GM15510 (cell line): ENCODE results near the gene MFAP2.

Source experiments
- POLR2A ChIP-seq: IDR thresholded peaks from 3 replicates; pipeline ENCODE4 v1.6.1; 2011; ENCODE audit warnings: borderline replicate concordance; ENCODE audit not compliant: insufficient read length; ENCODE audit errors: extremely low read depth

MFAP2 gene

DNA sequence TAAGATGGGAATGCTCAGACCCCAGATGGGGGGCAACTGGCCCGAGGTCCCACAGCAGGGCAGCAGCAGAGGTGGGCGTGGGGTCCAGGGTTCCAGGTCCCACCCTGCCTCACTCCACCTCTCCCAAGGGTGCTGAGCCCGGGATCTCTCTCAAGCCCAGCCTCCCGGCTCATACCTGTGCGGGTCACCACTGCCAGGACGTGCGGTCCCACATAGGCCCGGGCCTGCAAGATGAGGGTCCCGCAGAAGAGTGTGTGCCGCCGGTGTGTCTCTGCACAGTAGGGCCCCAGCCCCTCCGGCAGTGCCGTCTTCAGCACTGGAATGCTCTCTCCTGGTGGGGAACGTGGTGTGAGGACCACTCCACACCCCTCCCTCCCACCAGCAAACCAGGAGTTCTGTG is 16.4 kb upstream of the MFAP2 start:
- no peak for TF ChIP-seq POLR2A

- TF ChIP-seq POLR2A = no peak
Observed at GRCh38 chr1:16993521-16994038, 13.2 kb upstream of the MFAP2 start.

- TF ChIP-seq POLR2A = no peak
Observed at GRCh38 chr1:16992675-16993074, 12.3 kb upstream of the MFAP2 start.

- TF ChIP-seq POLR2A = no peak
Observed at GRCh38 chr1:16992102-16992501, 11.7 kb upstream of the MFAP2 start.

GRCh38 chr1:16991571-16991970 is 11.2 kb upstream of the MFAP2 start:
- no peak for TF ChIP-seq POLR2A

DNA sequence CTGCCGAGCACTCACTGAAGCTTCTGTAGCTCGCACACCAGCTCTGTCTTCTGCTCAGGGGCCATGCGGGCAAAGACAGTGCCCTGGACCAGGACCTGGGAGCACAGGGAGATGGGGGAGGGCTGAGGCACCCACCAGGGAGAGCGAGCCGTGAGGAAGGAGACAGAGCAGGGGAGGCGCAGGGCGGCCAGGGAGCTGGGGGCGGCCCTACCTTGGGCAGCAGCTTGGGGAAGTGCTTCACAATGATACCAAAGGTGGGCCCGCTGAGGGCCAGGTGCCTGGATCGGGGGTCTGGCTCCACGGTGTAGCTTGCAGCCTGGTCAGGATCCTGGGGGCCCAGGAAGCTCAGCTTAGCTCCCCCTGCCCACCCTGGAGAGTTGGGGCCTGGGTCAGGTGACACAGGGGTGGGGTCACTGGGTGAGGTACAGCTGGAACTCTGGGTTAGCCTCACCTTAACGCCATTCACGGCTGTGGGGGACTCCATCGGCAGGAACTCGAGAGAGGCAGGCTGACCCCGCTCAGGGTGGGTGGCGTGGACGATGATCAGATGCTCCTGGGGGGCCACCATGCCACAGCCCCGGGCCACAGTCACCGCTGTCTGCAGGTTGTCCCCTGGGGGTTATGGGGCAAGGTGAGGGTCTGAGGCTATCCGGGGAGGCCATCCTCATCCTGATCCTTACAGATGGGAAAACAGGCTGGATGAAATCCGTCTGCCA is 9.4 kb upstream of the MFAP2 start:
- no peak for TF ChIP-seq POLR2A

DNA sequence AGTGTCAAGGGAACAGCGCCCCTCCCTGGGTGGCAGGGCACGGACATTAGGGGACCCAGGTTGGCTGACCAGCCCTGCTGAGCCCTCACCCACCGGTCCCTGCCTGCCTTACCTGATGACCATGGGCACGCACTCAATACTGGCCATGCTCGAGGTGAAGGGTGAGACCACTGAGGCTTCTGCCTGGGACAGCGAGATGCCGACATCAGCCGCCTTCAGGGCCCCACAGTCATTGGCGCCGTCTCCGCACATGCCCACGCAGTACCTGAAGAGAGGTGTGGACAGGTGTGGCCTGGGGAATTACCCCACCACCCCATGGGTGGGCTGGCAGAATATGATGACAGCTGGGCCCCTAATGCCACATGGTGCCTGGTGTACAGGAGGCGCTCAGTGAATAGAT is 7.8 kb upstream of the MFAP2 start:
- no peak for TF ChIP-seq POLR2A

- TF ChIP-seq POLR2A = no peak
Observed at GRCh38 chr1:16986962-16987361, 6.5 kb upstream of the MFAP2 start.

DNA sequence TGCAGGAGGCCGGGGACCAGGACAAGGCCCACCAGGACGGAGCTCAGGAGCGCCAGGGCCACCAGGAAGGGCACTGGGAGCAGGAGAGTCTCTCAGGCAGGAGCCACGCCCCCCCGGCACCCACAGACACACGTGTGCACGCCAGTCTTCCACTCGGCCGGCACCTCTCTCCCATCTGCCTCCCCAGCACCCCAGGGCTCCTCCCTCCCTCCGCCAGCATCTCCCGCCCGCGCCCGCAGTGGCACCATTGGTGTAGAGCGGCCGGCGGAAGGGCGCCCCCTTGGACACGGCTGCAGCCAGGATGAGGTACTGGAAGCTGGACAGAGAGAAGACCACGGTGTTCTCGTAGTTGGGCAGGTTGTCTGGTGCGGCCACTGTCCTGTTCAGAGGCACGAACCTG is 6.1 kb upstream of the MFAP2 start:
- no peak for TF ChIP-seq POLR2A

- TF ChIP-seq POLR2A = no peak
Observed at GRCh38 chr1:16986113-16986512, 5.7 kb upstream of the MFAP2 start.

- no peak for TF ChIP-seq POLR2A
Observed at GRCh38 chr1:16984717-16985116, 4.3 kb upstream of the MFAP2 start.

DNA sequence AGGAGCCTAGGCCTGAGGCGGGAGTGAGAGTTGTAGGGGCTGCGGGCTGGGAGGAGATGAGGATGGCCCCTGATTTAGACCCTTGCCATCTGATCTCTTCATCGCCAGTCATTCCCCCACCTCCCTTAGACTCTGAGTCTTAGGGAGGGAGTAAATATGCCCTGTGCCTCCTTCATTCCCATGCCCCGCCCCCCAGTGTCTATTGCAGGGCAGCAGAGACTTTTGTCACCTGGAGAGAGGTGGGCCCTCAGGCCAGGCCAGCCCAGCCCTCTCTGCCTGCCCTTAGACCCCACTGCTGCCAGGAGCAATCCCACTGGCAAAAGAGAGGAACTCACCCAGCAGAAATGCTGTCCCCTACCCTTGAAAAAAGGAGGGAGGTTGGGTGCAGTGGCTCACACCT is 3.2 kb upstream of the MFAP2 start:
- no peak for TF ChIP-seq POLR2A

GRCh38 chr1:16982902-16983301 is 2.5 kb upstream of the MFAP2 start:
- TF ChIP-seq POLR2A = no peak

- TF ChIP-seq POLR2A = no peak
Observed at GRCh38 chr1:16981269-16981849, 939 bp upstream of the MFAP2 start.

DNA sequence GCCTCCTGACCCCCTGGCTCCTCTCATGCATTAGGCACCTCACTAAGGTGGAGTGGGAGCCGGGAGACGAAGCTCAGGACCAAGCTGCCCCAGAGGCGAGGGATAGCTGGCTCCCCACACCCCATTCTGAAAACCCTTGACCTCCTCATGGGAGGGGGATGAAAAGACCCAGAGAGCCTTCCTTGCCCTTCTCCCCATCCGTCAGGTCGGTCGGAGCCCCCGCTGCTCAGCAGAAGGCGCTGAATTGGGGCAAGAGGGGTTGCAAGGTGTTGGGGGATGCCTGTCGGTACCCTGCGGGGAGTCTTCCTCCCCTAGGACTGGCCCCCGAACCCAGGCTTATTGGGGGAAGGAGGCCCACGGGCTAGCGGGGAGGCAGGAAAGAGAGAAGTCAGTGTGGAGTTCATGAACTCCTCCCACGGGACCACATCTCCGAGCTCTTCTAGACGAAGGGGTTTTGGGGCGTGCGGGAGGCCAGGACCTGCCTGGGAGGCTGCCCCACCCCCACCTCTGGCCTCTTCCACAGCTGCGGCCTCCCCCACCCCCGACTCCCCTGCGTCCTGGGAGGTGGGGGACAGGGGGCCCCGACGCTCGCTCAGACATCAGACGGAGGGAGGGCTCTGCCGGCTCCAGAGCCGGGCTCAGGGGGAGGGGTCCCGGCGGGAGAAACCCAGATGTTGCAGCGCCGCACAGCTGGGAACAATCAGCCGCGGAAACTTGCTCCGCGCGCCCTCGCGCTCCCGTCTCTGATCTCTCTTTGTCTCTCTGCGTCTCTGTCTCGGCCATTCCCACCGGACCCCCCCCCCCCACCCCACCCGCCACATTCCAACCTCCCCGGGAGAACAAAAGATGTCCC is 719 bp downstream of the MFAP2 start:
- TF ChIP-seq POLR2A = no peak
